Esophagus squamous epithelium (tissue), 5 donors: Measurements from ENCODE around the gene LARP4B. TPM values are rescaled to one million over a fixed set of nuclear protein-coding genes. Genes with fewer than 3 reads are reported as not detected.

ENCODE experiments used
- DNase-seq: peaks from one replicate; lab custom pipeline; 2025; lab: John Stamatoyannopoulos, UW
- H3K27ac ChIP-seq, 4 donors: fragments of 200-600 bp; sonication (generic); one replicate each; pipeline ENCODE4 v1.5.1; 2016 to 2019; ENCODE audit warnings: mild to moderate bottlenecking in 1 of 4
- H3K27me3 ChIP-seq, 4 donors: fragments of 200-600 bp; sonication (generic); 1 replicate in 3 of 4; 2 replicates in 1 of 4; pipeline versions ENCODE4 v1.5.1 to v1.6.0; 2017 to 2021; ENCODE audit warnings: antibody characterized with exemption in 1 of 4
- H3K36me3 ChIP-seq, 3 donors: fragments of 200-600 bp; sonication (generic); one replicate each; pipeline ENCODE4 v1.5.1; 2016 to 2019
- H3K4me1 ChIP-seq, 3 donors: fragments of 200-600 bp; sonication (generic); one replicate each; pipeline ENCODE4 v1.5.1; 2017 to 2019
- H3K4me3 ChIP-seq, 4 donors: fragments of 200-600 bp; sonication (generic); 1 replicate in 3 of 4; 2 replicates in 1 of 4; pipeline ENCODE4 v1.5.1; 2016 to 2019; ENCODE audit warnings: mild to moderate bottlenecking in 2 of 4, moderate library complexity in 1 of 4
- H3K9me3 ChIP-seq, 3 donors: fragments of 200-600 bp; sonication (generic); one replicate each; pipeline ENCODE4 v1.5.1; 2016 to 2019
- CTCF ChIP-seq, 6 experiments: fragments of 450-650 bp in 4 of 6; fragments of 200-600 bp in 2 of 6; sonication (generic) in 2 of 6; IDR thresholded peaks; one replicate each; pipeline ENCODE4 v1.5.1; 2016 to 2019; ENCODE audit warnings: antibody characterized with exemption in 6 of 6, mild to moderate bottlenecking in 4 of 6, moderate library complexity in 4 of 6
- POLR2A ChIP-seq, 4 donors: fragments of 450-650 bp; IDR thresholded peaks; one replicate each; pipeline ENCODE4 v1.6.1; 2017; ENCODE audit warnings: antibody characterized with exemption in 4 of 4, mild to moderate bottlenecking in 4 of 4, moderate library complexity in 3 of 4
- WGBS, 2 donors: methylation state at CpG; one replicate each; pipeline ENCODE4 v1.1.5; 2018; 5-methylcytosine and 5-hydroxymethylcytosine counted together
- intact Hi-C: fragments of 100-400 bp; cut with DNase I; formaldehyde crosslinking; loops from one replicate; pipeline ENCODE4 v1.15.0; 2022
- total RNA-seq, 4 donors: library from RNA; depleted of rRNA; stranded (reverse); fragments of >200 nt; gene quantifications; one replicate each; pipeline ENCODE4 v1.1.0, GENCODE V29; 2016
- donor health status: DM: yes; HTN: yes; CAD: no.

LARP4B gene
- total RNA-seq, 4 donors from 2014 or later: 32.7 to 75.5 (median 63.4) TPM

- H3K4me3 ChIP-seq: no peak overlapping the region
- peaks cover 0 to 9% (median 0%) of the 10 kb centered on the region in 4 donors for H3K27me3 ChIP-seq
- peak overlapping the region in 2 of 4 donors; percentile 29 to 49 for H3K27ac ChIP-seq
- intact Hi-C loops: no loop called here
- H3K9me3 ChIP-seq: no peaks in the 10 kb centered on the region
- 91% methylated on average over 6 of the region's 20 CpGs; no CpG with 5 or more reads in 1 of the 2 donors for WGBS, 2 donors
- H3K36me3 ChIP-seq: no peaks in the 10 kb centered on the region
- no peak for DNase-seq
- TF ChIP-seq CTCF (IDR thresholded peaks at IDR 0.05): no peak
- TF ChIP-seq POLR2A (IDR thresholded peaks at IDR 0.05): no peak
- H3K4me1 ChIP-seq: peaks cover 0 to 21% (median 2%) of the 10 kb centered on the region in 3 donors
Observed at GRCh38 chr10:964988-965417, 33.5 kb upstream of the LARP4B start.

- Histone ChIP-seq H3K27ac (peak overlapping the region in 2 of 4 donors; percentile 29 to 49), H3K27me3 (peaks cover 0 to 3% (median 0%) of the 10 kb centered on the region in 4 donors), H3K9me3 (no peaks in the 10 kb centered on the region), H3K36me3 (no peaks in the 10 kb centered on the region), H3K4me3 (no peak overlapping the region), H3K4me1 (peaks cover 0 to 17% (median 2%) of the 10 kb centered on the region in 3 donors)
- 59 to 65% methylated on average over 11 of the region's 15 CpGs for WGBS, 2 donors
- TF ChIP-seq CTCF (IDR thresholded peaks at IDR 0.05): no peak
- TF ChIP-seq POLR2A (IDR thresholded peaks at IDR 0.05): no peak
- intact Hi-C loops: no loop called here
- no peak for DNase-seq
Observed at GRCh38 chr10:964321-964987, 32.9 kb upstream of the LARP4B start.

GRCh38 chr10:963655-964054, 32.1 kb upstream of the LARP4B start:
- Histone ChIP-seq H3K4me3 (no peak overlapping the region), H3K4me1 (peaks cover 0 to 17% (median 2%) of the 10 kb centered on the region in 3 donors), H3K27me3 (peaks cover 0 to 4% (median 0%) of the 10 kb centered on the region in 4 donors), H3K9me3 (no peaks in the 10 kb centered on the region), H3K27ac (no peak overlapping the region), H3K36me3 (no peaks in the 10 kb centered on the region)
- intact Hi-C loops: no loop called here
- WGBS, 2 donors: 46 to 68% methylated on average over 4 of the region's 4 CpGs
- DNase-seq: no peak
- TF ChIP-seq POLR2A (IDR thresholded peaks at IDR 0.05): no peak

GRCh38 chr10:963186-963585, 31.7 kb upstream of the LARP4B start:
- Histone ChIP-seq H3K4me3 (no peak overlapping the region), H3K4me1 (peaks cover 0 to 17% (median 2%) of the 10 kb centered on the region in 3 donors), H3K27ac (peak overlapping the region in 1 of 4 donors; percentile 47), H3K27me3 (peaks cover 0 to 5% (median 0%) of the 10 kb centered on the region in 4 donors), H3K36me3 (no peaks in the 10 kb centered on the region), H3K9me3 (no peaks in the 10 kb centered on the region)
- WGBS, 2 donors: 76 to 85% methylated on average over 5 of the region's 5 CpGs
- no peak for DNase-seq
- intact Hi-C loops: no loop called here
- TF ChIP-seq POLR2A (IDR thresholded peaks at IDR 0.05): no peak
- TF ChIP-seq CTCF (IDR thresholded peaks at IDR 0.05): no peak

- Histone ChIP-seq H3K36me3 (no peaks in the 10 kb centered on the region), H3K4me1 (peaks cover 0 to 17% (median 2%) of the 10 kb centered on the region in 3 donors), H3K27ac (peak overlapping the region in 2 of 4 donors; percentile 27 to 47), H3K4me3 (no peak overlapping the region), H3K27me3 (peaks cover 0 to 5% (median 0%) of the 10 kb centered on the region in 4 donors), H3K9me3 (no peaks in the 10 kb centered on the region)
- DNase-seq: no peak
- WGBS, 2 donors: 71 to 80% methylated on average over 3 of the region's 3 CpGs
- intact Hi-C loops: no loop called here
- TF ChIP-seq POLR2A (IDR thresholded peaks at IDR 0.05) (no peak), CTCF (IDR thresholded peaks at IDR 0.05) (no peak)
Observed at GRCh38 chr10:962342-962741, 30.8 kb upstream of the LARP4B start.
